Liver (tissue), 9 donors: ENCODE measurements around the gene KIF1A. TPM values are rescaled to one million over a fixed set of nuclear protein-coding genes. Genes with fewer than 3 reads are reported as not detected.

Source experiments
- DNase-seq: peaks from one replicate; pipeline ENCODE4 v3.0.0-alpha.2; 2017; ENCODE audit warnings: low spot score
- H3K27ac ChIP-seq, 2 donors: one replicate each; pipeline ENCODE4 v1.7.0; 2013; ENCODE audit warnings: inconsistent platforms in 2 of 2, low read length in 2 of 2, control low read depth in 1 of 2, low read depth in 1 of 2, mild to moderate bottlenecking in 1 of 2
- H3K27me3 ChIP-seq, 4 donors: one replicate each; pipeline versions ENCODE4 v1.6.1 to v1.7.0; 2013; ENCODE audit warnings: low read length in 3 of 4, inconsistent platforms in 1 of 4, mild to moderate bottlenecking in 1 of 4, moderate library complexity in 1 of 4; ENCODE audit not compliant: control insufficient read depth in 4 of 4, insufficient read depth in 4 of 4
- H3K36me3 ChIP-seq, 4 donors: one replicate each; pipeline versions ENCODE4 v1.6.1 to v1.7.0; 2013; ENCODE audit warnings: low read length in 3 of 4, mild to moderate bottlenecking in 3 of 4, low read depth in 1 of 4, moderate library complexity in 1 of 4; ENCODE audit not compliant: control insufficient read depth in 4 of 4, insufficient read depth in 3 of 4
- H3K4me1 ChIP-seq, 4 donors: one replicate each; pipeline versions ENCODE4 v1.6.1 to v1.7.0; 2013; ENCODE audit warnings: low read length in 3 of 4, mild to moderate bottlenecking in 3 of 4, moderate library complexity in 1 of 4; ENCODE audit not compliant: control insufficient read depth in 4 of 4, insufficient read depth in 4 of 4
- H3K4me3 ChIP-seq, 3 donors: one replicate each; pipeline versions ENCODE4 v1.6.1 to v1.7.0; 2013; ENCODE audit warnings: low read length in 3 of 3, control low read depth in 1 of 3, low read depth in 1 of 3, mild to moderate bottlenecking in 1 of 3
- H3K9ac ChIP-seq, 2 donors: one replicate each; pipeline ENCODE4 v1.7.0; 2013; ENCODE audit warnings: low read length in 2 of 2, mild to moderate bottlenecking in 2 of 2, moderate library complexity in 2 of 2, control low read depth in 1 of 2, low read depth in 1 of 2
- H3K9me3 ChIP-seq, 4 donors: one replicate each; pipeline versions ENCODE4 v1.6.1 to v1.7.0; 2013; ENCODE audit warnings: low read length in 3 of 4; ENCODE audit not compliant: control insufficient read depth in 4 of 4
- EGR1 ChIP-seq, 2 donors: IDR thresholded peaks; 2 replicates each; pipeline ENCODE4 v1.6.1; 2016 to 2018; ENCODE audit warnings: antibody characterized with exemption in 2 of 2, low read depth in 2 of 2
- FOXA1 ChIP-seq: IDR thresholded peaks from 2 replicates; pipeline ENCODE4 v1.6.1; 2016; ENCODE audit warnings: antibody characterized with exemption
- FOXA2 ChIP-seq: IDR thresholded peaks from 2 replicates; pipeline ENCODE4 v1.6.1; 2016; ENCODE audit warnings: antibody characterized with exemption
- GABPA ChIP-seq, 2 donors: IDR thresholded peaks in 1 of 2; conservative IDR thresholded peaks in 1 of 2; 2 replicates each; pipeline ENCODE4 v1.6.1; 2016; ENCODE audit warnings: antibody characterized with exemption in 2 of 2, mild to moderate bottlenecking in 1 of 2, moderate library complexity in 1 of 2
- HNF4A ChIP-seq, 2 donors: conservative IDR thresholded peaks; 2 replicates each; pipeline ENCODE4 v1.6.1; 2016; ENCODE audit warnings: antibody characterized with exemption in 2 of 2, mild to moderate bottlenecking in 2 of 2
- HNF4G ChIP-seq: IDR thresholded peaks from 2 replicates; pipeline ENCODE4 v1.6.1; 2016; ENCODE audit warnings: antibody characterized with exemption
- NR2F2 ChIP-seq: IDR thresholded peaks from 2 replicates; pipeline ENCODE4 v1.6.1; 2016; ENCODE audit warnings: antibody characterized with exemption
- RAD21 ChIP-seq, 2 donors: IDR thresholded peaks; 2 replicates each; pipeline ENCODE4 v1.6.1; 2016; ENCODE audit warnings: antibody characterized with exemption in 2 of 2, mild to moderate bottlenecking in 2 of 2
- RXRA ChIP-seq, 2 donors: IDR thresholded peaks; 2 replicates each; pipeline ENCODE4 v1.6.1; 2017 to 2018; ENCODE audit warnings: antibody characterized with exemption in 2 of 2, mild to moderate bottlenecking in 1 of 2
- SP1 ChIP-seq: IDR thresholded peaks from 2 replicates; pipeline ENCODE4 v1.6.1; 2018; ENCODE audit warnings: antibody characterized with exemption, mild to moderate bottlenecking
- TAF1 ChIP-seq: conservative IDR thresholded peaks from 2 replicates; pipeline ENCODE4 v1.6.1; 2016; ENCODE audit warnings: antibody characterized with exemption, mild to moderate bottlenecking
- YY1 ChIP-seq: IDR thresholded peaks from 2 replicates; pipeline ENCODE4 v1.6.1; 2016; ENCODE audit warnings: antibody characterized with exemption, mild to moderate bottlenecking
- WGBS: extraction: QIAGEN DNeasy Blood & Tissue Kit; methylation state at CpG from one replicate; pipeline ENCODE4 v1.1.7; 2013; 5-methylcytosine and 5-hydroxymethylcytosine counted together
- polyA plus RNA-seq, 2 donors: library from polyadenylated mRNA; stranded (reverse) in 1 of 2; unstranded in 1 of 2; fragments of 200-250 nt in 1 of 2; fragments of >200 nt in 1 of 2; fragmentation: Nextera tagmentation in 1 of 2; extraction: Ambion mirVana in 1 of 2; gene quantifications; one replicate each; pipeline versions ENCODE4 v1.2.1 to v1.2.3, GENCODE V29; 2013 to 2015
- total RNA-seq, 2 donors: library from RNA; depleted of rRNA; stranded (reverse); fragments of >200 nt; gene quantifications; one replicate each; pipeline ENCODE4 v1.2.3, GENCODE V29; 2014
- TF ChIP-seq, protein P1 (sequence below): IDR thresholded peaks from 2 replicates; pipeline ENCODE4 v1.6.1; 2016; ENCODE audit warnings: antibody characterized with exemption
- TF ChIP-seq, protein P2 (sequence below): fragments of 150-350 bp; IDR thresholded peaks from 2 replicates; pipeline ENCODE4 v1.5.1; 2017; ENCODE audit warnings: improper control_type of control experiment, low read depth, low read length; ENCODE audit not compliant: missing input control
- TF ChIP-seq, protein P3 (sequence below): IDR thresholded peaks from 2 replicates; pipeline ENCODE4 v1.6.1; 2016; ENCODE audit warnings: antibody characterized with exemption
- TF ChIP-seq, protein P4 (sequence below): IDR thresholded peaks from 2 replicates; pipeline ENCODE4 v1.6.1; 2016; ENCODE audit warnings: antibody characterized with exemption
- TF ChIP-seq, protein P5 (sequence below): IDR thresholded peaks from 2 replicates; pipeline ENCODE4 v1.6.1; 2016; ENCODE audit warnings: antibody characterized with exemption, mild to moderate bottlenecking
- donor health status: healthy.
- donor health status: healthy.
- donor health status: healthy.
- donor health status: healthy.
- donor health status: healthy.

Gene KIF1A
- total and polyA plus RNA-seq, 4 donors = 0.03 to 0.21 (median 0.11) TPM

DNA sequence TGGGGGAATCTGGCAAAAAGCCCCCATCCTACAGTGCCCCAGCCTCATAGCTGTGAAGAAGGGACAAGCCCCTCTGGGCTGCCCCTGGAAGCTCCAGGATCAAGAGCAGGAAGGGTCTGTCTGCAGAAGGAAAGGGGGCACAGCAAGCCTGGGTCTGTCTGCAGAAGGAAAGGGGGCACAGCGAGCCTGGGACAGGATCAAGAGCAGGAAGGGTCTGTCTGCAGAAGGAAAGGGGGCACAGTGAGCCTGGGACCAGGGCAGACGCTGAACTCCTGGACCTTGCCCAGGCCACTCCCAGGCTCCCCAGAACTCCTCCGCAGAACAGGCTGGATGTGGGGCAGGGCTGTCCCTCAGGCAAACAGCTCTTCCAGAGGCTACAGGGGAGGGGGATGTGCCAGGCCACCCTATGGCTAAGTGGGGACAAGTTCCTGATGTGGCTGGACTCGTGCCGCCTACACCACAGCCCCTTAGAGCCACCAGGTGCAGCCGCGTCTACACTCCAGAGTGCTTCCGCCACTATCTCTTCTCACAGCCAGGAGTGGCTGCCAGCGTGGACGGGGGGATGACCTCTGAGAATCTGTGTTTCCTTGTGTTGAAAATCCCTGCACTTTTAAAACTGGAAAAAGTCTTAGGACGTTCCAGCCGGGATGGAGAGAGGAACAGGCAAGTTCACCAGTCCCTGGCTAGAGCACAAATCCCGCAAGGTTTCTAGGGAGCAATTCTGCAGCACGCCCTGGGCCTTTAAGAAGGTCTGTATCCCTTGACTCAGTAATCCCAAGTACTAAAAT is 20.8 kb downstream of the KIF1A start (continued):
- TF ChIP-seq FOXA2 = no peak
- TF ChIP-seq TAF1 = no peak
- TF ChIP-seq YY1 = no peak
- TF ChIP-seq FOXA1 = no peak
- no peak for TF ChIP-seq RXRA (IDR thresholded peaks at IDR 0.05)
- TF ChIP-seq GABPA (IDR thresholded peaks at IDR 0.05 in 1 of 2, conservative IDR thresholded peaks at IDR 0.05 in 1 of 2) = no peak
- TF ChIP-seq, protein P1, sequence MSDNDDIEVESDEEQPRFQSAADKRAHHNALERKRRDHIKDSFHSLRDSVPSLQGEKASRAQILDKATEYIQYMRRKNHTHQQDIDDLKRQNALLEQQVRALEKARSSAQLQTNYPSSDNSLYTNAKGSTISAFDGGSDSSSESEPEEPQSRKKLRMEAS = no peak
- no peak for TF ChIP-seq SP1

DNA sequence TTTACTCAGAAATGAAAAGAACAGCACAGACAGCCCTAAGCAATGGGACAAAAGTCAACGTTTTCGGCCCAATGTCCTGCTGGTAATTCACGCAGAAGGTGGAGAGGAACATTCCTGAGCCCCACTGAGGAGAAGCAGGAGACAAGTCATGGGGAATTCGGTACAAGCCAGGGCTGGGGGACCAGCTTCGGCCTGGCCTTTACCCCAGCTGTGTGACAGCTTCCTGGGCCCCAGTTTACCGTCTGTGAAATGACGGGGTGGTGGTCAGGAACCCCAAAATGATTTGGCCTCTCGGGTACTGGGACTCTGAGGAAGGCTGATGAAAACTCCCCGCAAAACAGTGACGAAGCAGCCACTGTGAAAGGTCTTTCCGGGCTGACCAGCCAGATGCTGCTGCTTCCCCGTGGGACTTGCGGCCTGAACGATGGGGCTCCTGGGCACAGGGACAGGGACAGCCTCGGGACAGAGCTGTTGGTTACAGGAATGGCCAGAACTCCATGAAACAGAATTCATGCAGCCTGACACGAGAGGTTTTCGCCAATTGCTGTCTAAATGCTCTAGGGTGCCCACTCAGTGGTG is 21.6 kb downstream of the KIF1A start:
- Histone ChIP-seq H3K9ac (no peak overlapping the region), H3K36me3 (no peaks in the 10 kb centered on the region), H3K9me3 (no peaks in the 10 kb centered on the region), H3K4me1 (peaks cover 7 to 26% (median 22%) of the 10 kb centered on the region in 4 donors), H3K27me3 (no peaks in the 10 kb centered on the region), H3K27ac (no peak overlapping the region), H3K4me3 (no peak overlapping the region)
- no peak for DNase-seq
- TF ChIP-seq, protein P2, sequence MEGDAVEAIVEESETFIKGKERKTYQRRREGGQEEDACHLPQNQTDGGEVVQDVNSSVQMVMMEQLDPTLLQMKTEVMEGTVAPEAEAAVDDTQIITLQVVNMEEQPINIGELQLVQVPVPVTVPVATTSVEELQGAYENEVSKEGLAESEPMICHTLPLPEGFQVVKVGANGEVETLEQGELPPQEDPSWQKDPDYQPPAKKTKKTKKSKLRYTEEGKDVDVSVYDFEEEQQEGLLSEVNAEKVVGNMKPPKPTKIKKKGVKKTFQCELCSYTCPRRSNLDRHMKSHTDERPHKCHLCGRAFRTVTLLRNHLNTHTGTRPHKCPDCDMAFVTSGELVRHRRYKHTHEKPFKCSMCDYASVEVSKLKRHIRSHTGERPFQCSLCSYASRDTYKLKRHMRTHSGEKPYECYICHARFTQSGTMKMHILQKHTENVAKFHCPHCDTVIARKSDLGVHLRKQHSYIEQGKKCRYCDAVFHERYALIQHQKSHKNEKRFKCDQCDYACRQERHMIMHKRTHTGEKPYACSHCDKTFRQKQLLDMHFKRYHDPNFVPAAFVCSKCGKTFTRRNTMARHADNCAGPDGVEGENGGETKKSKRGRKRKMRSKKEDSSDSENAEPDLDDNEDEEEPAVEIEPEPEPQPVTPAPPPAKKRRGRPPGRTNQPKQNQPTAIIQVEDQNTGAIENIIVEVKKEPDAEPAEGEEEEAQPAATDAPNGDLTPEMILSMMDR = no peak
- TF ChIP-seq RXRA (IDR thresholded peaks at IDR 0.05) (no peak), YY1 (no peak), TAF1 (no peak), NR2F2 (no peak), GABPA (IDR thresholded peaks at IDR 0.05 in 1 of 2, conservative IDR thresholded peaks at IDR 0.05 in 1 of 2) (no peak), RAD21 (IDR thresholded peaks at IDR 0.05) (no peak), FOXA2 (no peak)
- TF ChIP-seq, protein P3, sequence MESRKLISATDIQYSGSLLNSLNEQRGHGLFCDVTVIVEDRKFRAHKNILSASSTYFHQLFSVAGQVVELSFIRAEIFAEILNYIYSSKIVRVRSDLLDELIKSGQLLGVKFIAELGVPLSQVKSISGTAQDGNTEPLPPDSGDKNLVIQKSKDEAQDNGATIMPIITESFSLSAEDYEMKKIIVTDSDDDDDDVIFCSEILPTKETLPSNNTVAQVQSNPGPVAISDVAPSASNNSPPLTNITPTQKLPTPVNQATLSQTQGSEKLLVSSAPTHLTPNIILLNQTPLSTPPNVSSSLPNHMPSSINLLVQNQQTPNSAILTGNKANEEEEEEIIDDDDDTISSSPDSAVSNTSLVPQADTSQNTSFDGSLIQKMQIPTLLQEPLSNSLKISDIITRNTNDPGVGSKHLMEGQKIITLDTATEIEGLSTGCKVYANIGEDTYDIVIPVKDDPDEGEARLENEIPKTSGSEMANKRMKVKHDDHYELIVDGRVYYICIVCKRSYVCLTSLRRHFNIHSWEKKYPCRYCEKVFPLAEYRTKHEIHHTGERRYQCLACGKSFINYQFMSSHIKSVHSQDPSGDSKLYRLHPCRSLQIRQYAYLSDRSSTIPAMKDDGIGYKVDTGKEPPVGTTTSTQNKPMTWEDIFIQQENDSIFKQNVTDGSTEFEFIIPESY = no peak
- TF ChIP-seq, protein P4, sequence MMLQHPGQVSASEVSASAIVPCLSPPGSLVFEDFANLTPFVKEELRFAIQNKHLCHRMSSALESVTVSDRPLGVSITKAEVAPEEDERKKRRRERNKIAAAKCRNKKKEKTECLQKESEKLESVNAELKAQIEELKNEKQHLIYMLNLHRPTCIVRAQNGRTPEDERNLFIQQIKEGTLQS = no peak
- 88% methylated on average over 17 of the region's 17 CpGs for WGBS

DNA sequence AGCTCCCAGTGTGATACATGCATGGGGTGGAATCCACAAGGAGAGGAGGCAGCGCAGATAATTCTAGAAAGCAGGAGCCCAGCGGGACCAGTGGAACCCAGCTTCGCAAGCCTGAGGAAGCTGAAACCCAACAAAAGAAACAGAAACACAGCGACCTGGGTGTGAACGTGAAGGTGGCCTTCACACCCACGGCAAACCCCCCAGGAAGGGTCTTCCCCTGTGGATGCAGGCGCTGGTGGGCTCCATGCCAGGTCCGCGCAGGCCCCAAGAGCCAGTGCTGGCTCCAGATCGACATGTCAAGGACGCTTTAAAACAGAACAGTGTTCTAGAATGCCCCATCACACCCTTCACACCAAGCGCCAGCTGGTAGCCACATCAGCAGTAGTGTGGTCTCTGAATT is 22.1 kb downstream of the KIF1A start:
- no peaks in the 10 kb centered on the region for H3K27me3 ChIP-seq
- WGBS = 93% methylated on average over 12 of the region's 12 CpGs
- TF ChIP-seq FOXA2 (no peak), FOXA1 (no peak), RAD21 (IDR thresholded peaks at IDR 0.05) (no peak), HNF4G (no peak), EGR1 (IDR thresholded peaks at IDR 0.05; ENCODE audit: low read depth in 2 of 2) (no peak), HNF4A (conservative IDR thresholded peaks at IDR 0.05) (no peak), GABPA (IDR thresholded peaks at IDR 0.05 in 1 of 2, conservative IDR thresholded peaks at IDR 0.05 in 1 of 2) (no peak), YY1 (no peak), SP1 (no peak), NR2F2 (no peak), TAF1 (no peak), RXRA (IDR thresholded peaks at IDR 0.05) (no peak)
- TF ChIP-seq, protein P2 = no peak
- TF ChIP-seq, protein P5, sequence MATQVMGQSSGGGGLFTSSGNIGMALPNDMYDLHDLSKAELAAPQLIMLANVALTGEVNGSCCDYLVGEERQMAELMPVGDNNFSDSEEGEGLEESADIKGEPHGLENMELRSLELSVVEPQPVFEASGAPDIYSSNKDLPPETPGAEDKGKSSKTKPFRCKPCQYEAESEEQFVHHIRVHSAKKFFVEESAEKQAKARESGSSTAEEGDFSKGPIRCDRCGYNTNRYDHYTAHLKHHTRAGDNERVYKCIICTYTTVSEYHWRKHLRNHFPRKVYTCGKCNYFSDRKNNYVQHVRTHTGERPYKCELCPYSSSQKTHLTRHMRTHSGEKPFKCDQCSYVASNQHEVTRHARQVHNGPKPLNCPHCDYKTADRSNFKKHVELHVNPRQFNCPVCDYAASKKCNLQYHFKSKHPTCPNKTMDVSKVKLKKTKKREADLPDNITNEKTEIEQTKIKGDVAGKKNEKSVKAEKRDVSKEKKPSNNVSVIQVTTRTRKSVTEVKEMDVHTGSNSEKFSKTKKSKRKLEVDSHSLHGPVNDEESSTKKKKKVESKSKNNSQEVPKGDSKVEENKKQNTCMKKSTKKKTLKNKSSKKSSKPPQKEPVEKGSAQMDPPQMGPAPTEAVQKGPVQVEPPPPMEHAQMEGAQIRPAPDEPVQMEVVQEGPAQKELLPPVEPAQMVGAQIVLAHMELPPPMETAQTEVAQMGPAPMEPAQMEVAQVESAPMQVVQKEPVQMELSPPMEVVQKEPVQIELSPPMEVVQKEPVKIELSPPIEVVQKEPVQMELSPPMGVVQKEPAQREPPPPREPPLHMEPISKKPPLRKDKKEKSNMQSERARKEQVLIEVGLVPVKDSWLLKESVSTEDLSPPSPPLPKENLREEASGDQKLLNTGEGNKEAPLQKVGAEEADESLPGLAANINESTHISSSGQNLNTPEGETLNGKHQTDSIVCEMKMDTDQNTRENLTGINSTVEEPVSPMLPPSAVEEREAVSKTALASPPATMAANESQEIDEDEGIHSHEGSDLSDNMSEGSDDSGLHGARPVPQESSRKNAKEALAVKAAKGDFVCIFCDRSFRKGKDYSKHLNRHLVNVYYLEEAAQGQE = no peak
- TF ChIP-seq, protein P1 = no peak

More for the DNA sequence above, 22.1 kb downstream of the KIF1A start:
- Histone ChIP-seq H3K4me3 (no peak overlapping the region), H3K9me3 (no peaks in the 10 kb centered on the region), H3K4me1 (peaks cover 7 to 31% (median 26%) of the 10 kb centered on the region in 4 donors), H3K36me3 (no peaks in the 10 kb centered on the region), H3K9ac (no peak overlapping the region), H3K27ac (no peak overlapping the region)
- DNase-seq = no peak
